Panc1 (cell line): ENCODE data around the gene CELF2. TPM values are rescaled to one million over a fixed set of nuclear protein-coding genes. Genes with fewer than 3 reads are reported as not detected.
A peak's percentile ranks its signal among the peaks of the same experiment; 100 is the strongest.

Experiments used
- ATAC-seq: fragments of 200-7000 bp; cut with Tn5 transposase; 2 replicates; pipeline ENCODE4 v1.9.1; 2020; ENCODE audit warnings: mild to moderate bottlenecking, moderate library complexity
- BruUV-seq: library from RNA; stranded (reverse); fragments of 400-500 nt; replicated peaks from 2 replicates; lab custom pipeline; 2021; lab: Mats Ljungman, UMichigan
- CTCF ChIA-PET: fragments of 300-600 bp; sonication (Branson Sonifier 250); formaldehyde crosslinking; loops from one replicate; lab custom pipeline; 2022; ENCODE audit warnings: antibody characterized with exemption; lab: Charles Lee
- POLR2A ChIA-PET: fragments of 300-600 bp; sonication (Branson Sonifier 250); formaldehyde crosslinking; loops from one replicate; lab custom pipeline; 2022; ENCODE audit warnings: antibody characterized with exemption; lab: Charles Lee
- DNase-seq: peaks from one replicate; pipeline ENCODE4 v3.0.0-alpha.2; 2010; ENCODE audit warnings: low read depth, low spot score
- H3K27ac ChIP-seq: 2 replicates; pipeline ENCODE4 v1.5.1; 2011; ENCODE audit warnings: mild to moderate bottlenecking, low read length, inconsistent platforms
- H3K27me3 ChIP-seq: fragments of 200-500 bp; sonication (Bioruptor generic); 2 replicates; pipeline ENCODE4 v1.6.0; 2014; ENCODE audit warnings: low read length, inconsistent platforms; ENCODE audit not compliant: control insufficient read depth, insufficient read depth
- H3K36me3 ChIP-seq: fragments of 200-500 bp; sonication (Bioruptor generic); 2 replicates; pipeline ENCODE4 v1.5.1; 2014; ENCODE audit warnings: inconsistent platforms, mild to moderate bottlenecking, low read length, moderate library complexity; ENCODE audit not compliant: control insufficient read depth, insufficient read depth
- H3K4me1 ChIP-seq: 2 replicates; pipeline ENCODE4 v1.5.1; 2011; ENCODE audit warnings: inconsistent platforms, mild to moderate bottlenecking, low read length, moderate library complexity; ENCODE audit not compliant: control insufficient read depth, insufficient read depth
- H3K4me3 ChIP-seq, 2 experiments: 2 replicates each; pipeline ENCODE4 v1.5.1; 2011 to 2012; ENCODE audit warnings: low read depth in 2 of 2, low read length in 2 of 2, mild to moderate bottlenecking in 2 of 2, inconsistent platforms in 1 of 2, moderate library complexity in 1 of 2
- H3K9me3 ChIP-seq: fragments of 200-500 bp; sonication (Bioruptor generic); 2 replicates; pipeline ENCODE4 v1.5.1; 2014; ENCODE audit warnings: low read depth, mild to moderate bottlenecking, inconsistent platforms, low read length, moderate library complexity; ENCODE audit not compliant: control insufficient read depth, insufficient read depth
- POLR2AphosphoS5 ChIP-seq: IDR thresholded peaks from 2 replicates; pipeline ENCODE4 v1.6.1; 2012; ENCODE audit warnings: mild to moderate bottlenecking, low read depth, low read length, moderate library complexity
- SIN3A ChIP-seq: IDR thresholded peaks from 2 replicates; pipeline ENCODE4 v1.6.1; 2012; ENCODE audit warnings: low read depth, mild to moderate bottlenecking, low read length, moderate library complexity, borderline replicate concordance; ENCODE audit not compliant: insufficient read depth
- TCF7L2 ChIP-seq: IDR thresholded peaks from 2 replicates; pipeline ENCODE4 v1.6.1; 2011; ENCODE audit warnings: mild to moderate bottlenecking, low read depth, low read length, inconsistent platforms
- in situ Hi-C: cut with HindIII; loops from 2 replicates; pipeline ENCODE4 v1.10.0; 2016; ENCODE audit warnings: low sequenced_read_pairs, low pct_unique_long_range_greater_than_20kb
- intact Hi-C: fragments of 100-400 bp; cut with micrococcal nuclease; formaldehyde crosslinking; loops from one replicate; pipeline ENCODE4 v1.10.0; 2022; ENCODE audit not compliant: unreplicated experiment
- total RNA-seq: library from RNA; stranded (reverse); gene quantifications from one replicate; pipeline ENCODE4 v1.2.1, GENCODE V29; 2021; ENCODE audit not compliant: unreplicated experiment
- TF ChIP-seq, protein P1 (sequence below), 2 experiments: IDR thresholded peaks; 2 replicates each; pipeline ENCODE4 v1.6.1; 2011 to 2012; ENCODE audit warnings: low read depth in 2 of 2, control low read depth in 1 of 2, low read length in 1 of 2, mild to moderate bottlenecking in 1 of 2, moderate library complexity in 1 of 2; ENCODE audit not compliant: insufficient read depth in 1 of 2
- TF ChIP-seq, protein P2 (sequence below): fragments of 450-650 bp; IDR thresholded peaks from 2 replicates; pipeline ENCODE4 v1.5.1; 2017; ENCODE audit warnings: mild to moderate bottlenecking

The CELF2 gene
- total RNA-seq, 1 experiment from 2014 or later: 0.44 TPM

DNA sequence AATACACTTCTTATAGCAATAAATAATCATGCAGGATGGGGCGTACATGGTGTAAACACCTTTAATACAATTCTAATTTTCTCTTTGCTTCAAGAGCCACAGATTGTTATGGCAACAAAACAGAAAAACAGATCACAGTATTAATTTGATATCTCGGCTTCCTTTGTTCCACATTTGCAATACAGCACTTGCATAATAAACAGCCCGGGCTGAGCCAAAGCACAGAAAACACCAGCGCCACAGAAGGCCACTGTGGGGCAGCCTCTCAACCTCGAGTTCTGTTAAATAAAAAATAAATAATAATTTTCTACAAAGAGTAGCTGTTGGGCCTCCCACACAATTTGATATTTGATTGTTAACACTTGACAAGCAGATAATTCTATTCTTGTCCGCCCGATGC, 337.9 kb downstream of the CELF2 start:
- CTCF ChIA-PET: no interaction called here
- Histone ChIP-seq H3K27me3 (no peaks in the 10 kb centered on the region), H3K4me3 (no peak overlapping the region), H3K36me3 (no peaks in the 10 kb centered on the region), H3K9me3 (no peaks in the 10 kb centered on the region), H3K27ac (no peak overlapping the region), H3K4me1 (no peaks in the 10 kb centered on the region)
- TF ChIP-seq, protein P1, sequence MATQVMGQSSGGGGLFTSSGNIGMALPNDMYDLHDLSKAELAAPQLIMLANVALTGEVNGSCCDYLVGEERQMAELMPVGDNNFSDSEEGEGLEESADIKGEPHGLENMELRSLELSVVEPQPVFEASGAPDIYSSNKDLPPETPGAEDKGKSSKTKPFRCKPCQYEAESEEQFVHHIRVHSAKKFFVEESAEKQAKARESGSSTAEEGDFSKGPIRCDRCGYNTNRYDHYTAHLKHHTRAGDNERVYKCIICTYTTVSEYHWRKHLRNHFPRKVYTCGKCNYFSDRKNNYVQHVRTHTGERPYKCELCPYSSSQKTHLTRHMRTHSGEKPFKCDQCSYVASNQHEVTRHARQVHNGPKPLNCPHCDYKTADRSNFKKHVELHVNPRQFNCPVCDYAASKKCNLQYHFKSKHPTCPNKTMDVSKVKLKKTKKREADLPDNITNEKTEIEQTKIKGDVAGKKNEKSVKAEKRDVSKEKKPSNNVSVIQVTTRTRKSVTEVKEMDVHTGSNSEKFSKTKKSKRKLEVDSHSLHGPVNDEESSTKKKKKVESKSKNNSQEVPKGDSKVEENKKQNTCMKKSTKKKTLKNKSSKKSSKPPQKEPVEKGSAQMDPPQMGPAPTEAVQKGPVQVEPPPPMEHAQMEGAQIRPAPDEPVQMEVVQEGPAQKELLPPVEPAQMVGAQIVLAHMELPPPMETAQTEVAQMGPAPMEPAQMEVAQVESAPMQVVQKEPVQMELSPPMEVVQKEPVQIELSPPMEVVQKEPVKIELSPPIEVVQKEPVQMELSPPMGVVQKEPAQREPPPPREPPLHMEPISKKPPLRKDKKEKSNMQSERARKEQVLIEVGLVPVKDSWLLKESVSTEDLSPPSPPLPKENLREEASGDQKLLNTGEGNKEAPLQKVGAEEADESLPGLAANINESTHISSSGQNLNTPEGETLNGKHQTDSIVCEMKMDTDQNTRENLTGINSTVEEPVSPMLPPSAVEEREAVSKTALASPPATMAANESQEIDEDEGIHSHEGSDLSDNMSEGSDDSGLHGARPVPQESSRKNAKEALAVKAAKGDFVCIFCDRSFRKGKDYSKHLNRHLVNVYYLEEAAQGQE (IDR thresholded peaks at IDR 0.05; ENCODE audit: insufficient read depth in 1 of 2, low read depth in 2 of 2, low read length in 1 of 2): no peak
- TF ChIP-seq, protein P2, sequence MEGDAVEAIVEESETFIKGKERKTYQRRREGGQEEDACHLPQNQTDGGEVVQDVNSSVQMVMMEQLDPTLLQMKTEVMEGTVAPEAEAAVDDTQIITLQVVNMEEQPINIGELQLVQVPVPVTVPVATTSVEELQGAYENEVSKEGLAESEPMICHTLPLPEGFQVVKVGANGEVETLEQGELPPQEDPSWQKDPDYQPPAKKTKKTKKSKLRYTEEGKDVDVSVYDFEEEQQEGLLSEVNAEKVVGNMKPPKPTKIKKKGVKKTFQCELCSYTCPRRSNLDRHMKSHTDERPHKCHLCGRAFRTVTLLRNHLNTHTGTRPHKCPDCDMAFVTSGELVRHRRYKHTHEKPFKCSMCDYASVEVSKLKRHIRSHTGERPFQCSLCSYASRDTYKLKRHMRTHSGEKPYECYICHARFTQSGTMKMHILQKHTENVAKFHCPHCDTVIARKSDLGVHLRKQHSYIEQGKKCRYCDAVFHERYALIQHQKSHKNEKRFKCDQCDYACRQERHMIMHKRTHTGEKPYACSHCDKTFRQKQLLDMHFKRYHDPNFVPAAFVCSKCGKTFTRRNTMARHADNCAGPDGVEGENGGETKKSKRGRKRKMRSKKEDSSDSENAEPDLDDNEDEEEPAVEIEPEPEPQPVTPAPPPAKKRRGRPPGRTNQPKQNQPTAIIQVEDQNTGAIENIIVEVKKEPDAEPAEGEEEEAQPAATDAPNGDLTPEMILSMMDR: 0 out of 2 replicates have a peak, but pooled peaks have one; percentile 16
- ATAC-seq (no peak), DNase-seq (no peak)
- POLR2A ChIA-PET: no interaction called here
- intact Hi-C loops: no loop called here
- in situ Hi-C loops: no loop called here
- BruUV-seq: no TSS peak

DNA sequence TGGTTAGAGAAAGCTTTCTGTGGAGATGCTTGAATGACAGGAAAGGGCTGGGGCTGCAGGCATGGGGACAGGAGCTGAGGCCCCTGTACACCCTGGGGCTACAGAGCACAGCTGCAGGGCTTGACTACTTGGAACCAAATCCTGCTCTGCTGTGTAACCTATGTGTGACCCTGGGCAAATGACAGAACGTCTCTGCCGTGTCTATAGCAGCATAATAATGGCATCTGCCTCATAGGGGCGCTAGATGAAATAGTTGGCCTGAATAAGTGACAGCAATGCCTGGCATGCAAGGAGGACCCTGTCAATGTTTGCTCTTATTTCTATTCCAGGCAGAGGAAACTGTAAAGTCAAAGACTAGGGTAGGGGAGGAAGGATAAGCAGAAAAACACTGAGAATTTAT, 339.8 kb downstream of the CELF2 start:
- TF ChIP-seq SIN3A (no peak), TCF7L2 (no peak), POLR2AphosphoS5 (no peak)
- TF ChIP-seq, protein P1 (IDR thresholded peaks at IDR 0.05; ENCODE audit: insufficient read depth in 1 of 2, low read depth in 2 of 2, low read length in 1 of 2): no peak
- TF ChIP-seq, protein P2: no peak
- ChIA-PET CTCF (no interaction called here), POLR2A (no interaction called here)
- in situ Hi-C loops (no loop called here), intact Hi-C loops (no loop called here)
- Histone ChIP-seq H3K36me3 (no peaks in the 10 kb centered on the region), H3K27ac (no peak overlapping the region), H3K9me3 (no peaks in the 10 kb centered on the region), H3K4me3 (no peak overlapping the region), H3K27me3 (no peaks in the 10 kb centered on the region), H3K4me1 (no peaks in the 10 kb centered on the region)
- no peak for DNase-seq
- ATAC-seq: no peak
- no TSS peak for BruUV-seq
